Caco-2 (cell line): ENCODE data around the gene P2RX1. TPM values are rescaled to one million over a fixed set of nuclear protein-coding genes. Genes with fewer than 3 reads are reported as not detected.

Source experiments
- BruUV-seq: library from RNA; stranded (reverse); fragments of 400-500 nt; replicated peaks from 2 replicates; lab custom pipeline; 2021; lab: Mats Ljungman, UMichigan
- CTCF ChIA-PET: fragments of 300-600 bp; sonication (Branson Sonifier 250); formaldehyde crosslinking; loops from one replicate; lab custom pipeline; 2022; ENCODE audit warnings: antibody characterized with exemption; lab: Charles Lee
- POLR2A ChIA-PET: fragments of 300-600 bp; sonication (Branson Sonifier 250); formaldehyde crosslinking; loops from one replicate; lab custom pipeline; 2022; ENCODE audit warnings: antibody characterized with exemption; lab: Charles Lee
- DNase-seq, 2 experiments: peaks; one replicate each; pipeline versions ENCODE4 v3.0.0 to v3.0.0-alpha.2; 2020 to 2022
- H3K27me3 ChIP-seq: replicated peaks from 2 replicates; pipeline ENCODE4 v1.6.0; 2011; ENCODE audit warnings: low read length; ENCODE audit not compliant: control insufficient read depth, insufficient read depth
- H3K36me3 ChIP-seq: 2 replicates; pipeline ENCODE4 v1.5.1; 2011; ENCODE audit warnings: low read length; ENCODE audit not compliant: control insufficient read depth, insufficient read depth
- H3K4me1 ChIP-seq: fragments of 250-450 bp; sonication (Bioruptor Pico); 2 replicates; pipeline ENCODE4 v1.5.1; 2020; ENCODE audit warnings: mild to moderate bottlenecking
- H3K4me3 ChIP-seq: 2 replicates; pipeline ENCODE4 v1.5.1; 2011; ENCODE audit warnings: low read depth, mild to moderate bottlenecking, control low read depth, low read length
- H3K9me3 ChIP-seq: fragments of 250-450 bp; sonication (Bioruptor Pico); 2 replicates; pipeline ENCODE4 v1.5.1; 2020; ENCODE audit warnings: mild to moderate bottlenecking, moderate library complexity
- H3K27ac Mint-ChIP-seq: one replicate; pipeline ENCODE4 v1.8.0; 2022; ENCODE audit warnings: mixed read lengths; ENCODE audit not compliant: unreplicated experiment
- H3K27me3 Mint-ChIP-seq: one replicate; pipeline ENCODE4 v1.8.0; 2022; ENCODE audit warnings: mixed read lengths; ENCODE audit not compliant: insufficient read depth, unreplicated experiment
- H3K36me3 Mint-ChIP-seq: one replicate; pipeline ENCODE4 v1.8.0; 2022; ENCODE audit warnings: mild to moderate bottlenecking, mixed read lengths; ENCODE audit not compliant: insufficient read depth, unreplicated experiment
- H3K4me1 Mint-ChIP-seq: one replicate; pipeline ENCODE4 v1.8.0; 2022; ENCODE audit warnings: low read depth, mixed read lengths; ENCODE audit not compliant: unreplicated experiment
- H3K4me3 Mint-ChIP-seq: one replicate; pipeline ENCODE4 v1.8.0; 2022; ENCODE audit warnings: mild to moderate bottlenecking, moderate library complexity, mixed read lengths; ENCODE audit not compliant: unreplicated experiment
- H3K9me3 Mint-ChIP-seq: one replicate; pipeline ENCODE4 v1.8.0; 2022; ENCODE audit warnings: mixed read lengths; ENCODE audit not compliant: unreplicated experiment
- CTCF ChIP-seq, 2 experiments: fragments of 200-600 bp in 1 of 2; IDR thresholded peaks; 1 replicate in 1 of 2; 2 replicates in 1 of 2; pipeline versions ENCODE4 v1.5.1 to v1.8.0; 2011 to 2022; ENCODE audit warnings: antibody characterized with exemption in 1 of 2, control low read depth in 1 of 2, inconsistent platforms in 1 of 2, low read depth in 1 of 2, low read length in 1 of 2, mild to moderate bottlenecking in 1 of 2, moderate library complexity in 1 of 2; ENCODE audit not compliant: insufficient read depth in 1 of 2, severe bottlenecking in 1 of 2, unreplicated experiment in 1 of 2
- intact Hi-C: fragments of 100-400 bp; cut with micrococcal nuclease; formaldehyde crosslinking; loops from one replicate; pipeline ENCODE4 v1.10.0; 2022; ENCODE audit not compliant: unreplicated experiment
- total RNA-seq: library from RNA; stranded (reverse); gene quantifications from 2 replicates; pipeline ENCODE4 v1.2.3, GENCODE V29; 2022

Gene P2RX1
- total RNA-seq, 1 experiment from 2014 or later = 0.23 TPM

GRCh38 chr17:3913531-3914311, 2.5 kb downstream of the P2RX1 start:
- no peaks in the 10 kb centered on the region for H3K4me1 Mint-ChIP-seq
- peak; percentile 75 to 79 for TF ChIP-seq CTCF (IDR thresholded peaks at IDR 0.05; ENCODE audit: insufficient read depth in 1 of 2, low read depth in 1 of 2, low read length in 1 of 2, severe bottlenecking in 1 of 2, unreplicated experiment in 1 of 2)
- H3K36me3 ChIP-seq = no peaks in the 10 kb centered on the region
- no peak overlapping the region for H3K4me3 Mint-ChIP-seq
- no peaks in the 10 kb centered on the region for H3K9me3 Mint-ChIP-seq
- intact Hi-C loops = loop anchor here (1.0 kb wide), 1 partner anchor 91 kb away; no protein-coding TSS in a partner anchor
- no peak overlapping the region for H3K4me3 ChIP-seq
- POLR2A ChIA-PET = no interaction called here
- no TSS peak for BruUV-seq
- H3K4me1 ChIP-seq = no peaks in the 10 kb centered on the region
- no peaks in the 10 kb centered on the region for H3K27me3 ChIP-seq
- no peak overlapping the region for H3K27ac Mint-ChIP-seq
- H3K27me3 Mint-ChIP-seq = no peaks in the 10 kb centered on the region
- peak; percentile 66 to 73 for DNase-seq
- H3K9me3 ChIP-seq = no peaks in the 10 kb centered on the region
- CTCF ChIA-PET = interaction anchor here (0.5 to 1.4 kb wide), 7 partner anchors 21 to 176 kb away, joined by 3 to 11 read pairs (median 6); partner anchors contain the start of genes CAMKK1 and NCBP3
- H3K36me3 Mint-ChIP-seq = no peaks in the 10 kb centered on the region

- no peaks in the 10 kb centered on the region for H3K4me1 Mint-ChIP-seq
- CTCF ChIA-PET = interaction anchor here (0.5 to 1.3 kb wide), 2 partner anchors 67 to 124 kb away, joined by 5 to 9 read pairs; partner anchors contain the start of gene NCBP3
- Histone ChIP-seq H3K27me3 (no peaks in the 10 kb centered on the region), H3K4me3 (no peak overlapping the region), H3K9me3 (no peaks in the 10 kb centered on the region), H3K36me3 (no peaks in the 10 kb centered on the region), H3K4me1 (no peaks in the 10 kb centered on the region)
- no peaks in the 10 kb centered on the region for H3K27me3 Mint-ChIP-seq
- TF ChIP-seq CTCF (IDR thresholded peaks at IDR 0.05; ENCODE audit: insufficient read depth in 1 of 2, low read depth in 1 of 2, low read length in 1 of 2, severe bottlenecking in 1 of 2, unreplicated experiment in 1 of 2) = no peak
- POLR2A ChIA-PET = no interaction called here
- no peak overlapping the region for H3K27ac Mint-ChIP-seq
- H3K36me3 Mint-ChIP-seq = no peaks in the 10 kb centered on the region
- intact Hi-C loops = no loop called here
- H3K4me3 Mint-ChIP-seq = no peak overlapping the region
- no peaks in the 10 kb centered on the region for H3K9me3 Mint-ChIP-seq
- DNase-seq = no peak
- no TSS peak for BruUV-seq
Measured at GRCh38 chr17:3912827-3913226, 3.4 kb downstream of the P2RX1 start.

- no peak overlapping the region for H3K4me3 ChIP-seq
- H3K4me3 Mint-ChIP-seq = no peak overlapping the region
- no TSS peak for BruUV-seq
- no peaks in the 10 kb centered on the region for H3K9me3 ChIP-seq
- POLR2A ChIA-PET = no interaction called here
- no peaks in the 10 kb centered on the region for H3K27me3 Mint-ChIP-seq
- no peak for TF ChIP-seq CTCF (IDR thresholded peaks at IDR 0.05; ENCODE audit: insufficient read depth in 1 of 2, low read depth in 1 of 2, low read length in 1 of 2, severe bottlenecking in 1 of 2, unreplicated experiment in 1 of 2)
- no peaks in the 10 kb centered on the region for H3K4me1 ChIP-seq
- CTCF ChIA-PET = interaction anchor here (0.6 kb wide), 1 partner anchor 127 kb away, joined by 4 read pairs; no protein-coding TSS in a partner anchor
- H3K36me3 Mint-ChIP-seq = no peaks in the 10 kb centered on the region
- no peak for DNase-seq
- H3K27ac Mint-ChIP-seq = no peak overlapping the region
- H3K36me3 ChIP-seq = no peaks in the 10 kb centered on the region
- H3K4me1 Mint-ChIP-seq = no peaks in the 10 kb centered on the region
- H3K9me3 Mint-ChIP-seq = no peaks in the 10 kb centered on the region
- no peaks in the 10 kb centered on the region for H3K27me3 ChIP-seq
- intact Hi-C loops = no loop called here
Measured at GRCh38 chr17:3911271-3912053, 4.8 kb downstream of the P2RX1 start.
